Smooth muscle cell (in vitro differentiated cells): ENCODE data around the gene RTN4R. TPM values are rescaled to one million over a fixed set of nuclear protein-coding genes. Genes with fewer than 3 reads are reported as not detected.

Experiments used
- DNase-seq: peaks from one replicate; lab custom pipeline; 2025; ENCODE audit not compliant: unreplicated experiment; lab: John Stamatoyannopoulos, UW
- H2AFZ ChIP-seq: fragments of 200-600 bp; sonication (generic); 2 replicates; pipeline ENCODE4 v1.6.0; 2016; ENCODE audit warnings: antibody characterized with exemption, low read depth, mild to moderate bottlenecking
- H3F3A ChIP-seq: fragments of 200-600 bp; sonication (generic); 2 replicates; pipeline ENCODE4 v1.6.0; 2017; ENCODE audit warnings: antibody characterized with exemption, low read depth
- H3K27ac ChIP-seq: fragments of 200-600 bp; sonication (generic); 2 replicates; pipeline ENCODE4 v1.5.1; 2016; ENCODE audit warnings: low read depth, mild to moderate bottlenecking
- H3K27me3 ChIP-seq: fragments of 200-600 bp; sonication (generic); 2 replicates; pipeline ENCODE4 v1.6.1; 2016; ENCODE audit warnings: low read depth, mild to moderate bottlenecking
- H3K36me3 ChIP-seq: fragments of 200-600 bp; sonication (generic); 2 replicates; pipeline ENCODE4 v1.5.1; 2016; ENCODE audit warnings: low read depth
- H3K4me1 ChIP-seq: fragments of 200-600 bp; sonication (generic); 2 replicates; pipeline ENCODE4 v1.5.1; 2016; ENCODE audit warnings: low read depth
- H3K4me2 ChIP-seq: fragments of 200-600 bp; sonication (generic); 2 replicates; pipeline ENCODE4 v1.6.0; 2016; ENCODE audit warnings: mild to moderate bottlenecking
- H3K4me3 ChIP-seq: fragments of 200-600 bp; sonication (generic); 2 replicates; pipeline ENCODE4 v1.5.1; 2016; ENCODE audit warnings: mild to moderate bottlenecking
- H3K79me2 ChIP-seq: fragments of 200-600 bp; sonication (generic); 2 replicates; pipeline ENCODE4 v1.6.0; 2016; ENCODE audit warnings: low read depth, mild to moderate bottlenecking
- H3K9ac ChIP-seq: fragments of 200-600 bp; sonication (generic); 2 replicates; pipeline ENCODE4 v1.6.0; 2016; ENCODE audit warnings: low read depth
- H3K9me3 ChIP-seq: fragments of 200-600 bp; sonication (generic); replicated peaks from 2 replicates; pipeline ENCODE4 v1.5.1; 2016; ENCODE audit warnings: low read depth
- H4K20me1 ChIP-seq: fragments of 200-600 bp; sonication (generic); 2 replicates; pipeline ENCODE4 v1.6.0; 2016; ENCODE audit warnings: low read depth
- CTCF ChIP-seq: fragments of 200-600 bp; sonication (generic); IDR thresholded peaks from 2 replicates; pipeline ENCODE4 v1.5.1; 2017; ENCODE audit warnings: borderline replicate concordance, mild to moderate bottlenecking, antibody characterized with exemption; ENCODE audit not compliant: insufficient read depth, poor library complexity, severe bottlenecking
- WGBS: methylation state at CpG from one replicate; pipeline ENCODE4 v1.1.7; 2016; ENCODE audit warnings: low lambda C conversion rate; 5-methylcytosine and 5-hydroxymethylcytosine counted together
- polyA plus RNA-seq: library from polyadenylated mRNA; unstranded; fragments of >200 nt; fragmentation: Nextera tagmentation; extraction: Ambion mirVana; gene quantifications from 2 replicates; pipeline ENCODE4 v1.2.1, GENCODE V29; 2016
- total RNA-seq: library from RNA; depleted of rRNA; stranded (reverse); fragments of >200 nt; gene quantifications from 2 replicates; pipeline ENCODE4 v1.2.3, GENCODE V29; 2014

RTN4R gene
- total and polyA plus RNA-seq, 2 experiments from 2014 or later = 1.8 to 4.7 TPM

GRCh38 chr22:20203552-20204201, 64.4 kb downstream of the RTN4R start:
- no peak for TF ChIP-seq CTCF
- H3K4me1 ChIP-seq = peaks cover 40% of the 10 kb centered on the region
- no peaks in the 10 kb centered on the region for H3K36me3 ChIP-seq
- no peak overlapping the region for H2AFZ ChIP-seq
- no peak overlapping the region for H3K4me3 ChIP-seq
- H3F3A ChIP-seq = no peaks in the 10 kb centered on the region
- DNase-seq = no peak
- H3K9me3 ChIP-seq = no peaks in the 10 kb centered on the region
- H3K9ac ChIP-seq = no peak overlapping the region
- H3K79me2 ChIP-seq = no peaks in the 10 kb centered on the region
- peak overlapping the region; percentile 44 for H3K4me2 ChIP-seq
- 20% methylated on average over 9 of the region's 11 CpGs for WGBS
- H4K20me1 ChIP-seq = no peaks in the 10 kb centered on the region
- H3K27ac ChIP-seq = no peak overlapping the region
- no peaks in the 10 kb centered on the region for H3K27me3 ChIP-seq

GRCh38 chr22:20203142-20203551, 65.0 kb downstream of the RTN4R start:
- Histone ChIP-seq H3K9me3 (no peaks in the 10 kb centered on the region), H3K4me3 (no peak overlapping the region), H3K27me3 (no peaks in the 10 kb centered on the region), H3K27ac (no peak overlapping the region), H3K4me2 (no peak overlapping the region), H4K20me1 (no peaks in the 10 kb centered on the region), H3K4me1 (peaks cover 40% of the 10 kb centered on the region), H3K9ac (no peak overlapping the region), H3K36me3 (no peaks in the 10 kb centered on the region), H2AFZ (no peak overlapping the region), H3F3A (no peaks in the 10 kb centered on the region), H3K79me2 (no peaks in the 10 kb centered on the region)
- WGBS = 65% methylated on average over 4 of the region's 4 CpGs
- no peak for DNase-seq
- no peak for TF ChIP-seq CTCF

- Histone ChIP-seq H3K4me2 (no peak overlapping the region), H3K4me1 (peaks cover 33% of the 10 kb centered on the region)
Measured at GRCh38 chr22:20201837-20202392, 66.2 kb downstream of the RTN4R start.

More at GRCh38 chr22:20201837-20202392, 66.2 kb downstream of the RTN4R start:
- DNase-seq = no peak
- no peak overlapping the region for H3K27ac ChIP-seq
- H2AFZ ChIP-seq = no peak overlapping the region
- TF ChIP-seq CTCF = no peak
- WGBS = 88% methylated on average over 13 of the region's 13 CpGs
- no peaks in the 10 kb centered on the region for H4K20me1 ChIP-seq
- no peak overlapping the region for H3K9ac ChIP-seq
- no peak overlapping the region for H3K4me3 ChIP-seq
- no peaks in the 10 kb centered on the region for H3K36me3 ChIP-seq
- H3K9me3 ChIP-seq = no peaks in the 10 kb centered on the region
- H3K79me2 ChIP-seq = no peaks in the 10 kb centered on the region
- no peaks in the 10 kb centered on the region for H3K27me3 ChIP-seq
- no peaks in the 10 kb centered on the region for H3F3A ChIP-seq
